GM23338 (cell line): ENCODE measurements around the gene ABCC1. TPM values are rescaled to one million over a fixed set of nuclear protein-coding genes. Genes with fewer than 3 reads are reported as not detected.

Experiments used
- ATAC-seq: fragments of 200-7000 bp; cut with Tn5 transposase; 3 replicates; pipeline ENCODE4 v1.9.1; 2020
- DNase-seq: peaks from one replicate; pipeline ENCODE4 v3.0.0-alpha.2; 2015; ENCODE audit warnings: low spot score
- H2AFZ ChIP-seq: fragments of 200-600 bp; sonication (generic); 2 replicates; pipeline ENCODE4 v1.8.0; 2016; ENCODE audit warnings: antibody characterized with exemption, mild to moderate bottlenecking, moderate library complexity
- H3F3A ChIP-seq: fragments of 200-600 bp; sonication (generic); replicated peaks from 2 replicates; pipeline ENCODE4 v1.8.0; 2017; ENCODE audit warnings: antibody characterized with exemption, mixed run types, low read depth
- H3K27ac ChIP-seq: fragments of 200-600 bp; sonication (generic); 2 replicates; pipeline ENCODE4 v1.6.1; 2016; ENCODE audit warnings: low read depth
- H3K27me3 ChIP-seq: fragments of 200-600 bp; sonication (generic); 2 replicates; pipeline ENCODE4 v1.8.0; 2016; ENCODE audit warnings: mild to moderate bottlenecking, mixed run types, moderate library complexity; ENCODE audit not compliant: insufficient read depth
- H3K36me3 ChIP-seq: fragments of 200-600 bp; sonication (generic); 2 replicates; pipeline ENCODE4 v1.8.0; 2016; ENCODE audit warnings: mild to moderate bottlenecking; ENCODE audit not compliant: insufficient read depth
- H3K4me1 ChIP-seq: fragments of 200-600 bp; sonication (generic); 2 replicates; pipeline ENCODE4 v1.8.0; 2016; ENCODE audit warnings: mild to moderate bottlenecking, moderate library complexity; ENCODE audit not compliant: insufficient read depth
- H3K4me2 ChIP-seq: fragments of 200-600 bp; sonication (generic); 2 replicates; pipeline ENCODE4 v1.7.1; 2017; ENCODE audit warnings: mixed run types
- H3K4me3 ChIP-seq: fragments of 200-600 bp; sonication (generic); 2 replicates; pipeline ENCODE4 v1.6.1; 2016; ENCODE audit warnings: mixed run types
- H3K79me2 ChIP-seq: fragments of 200-600 bp; sonication (generic); replicated peaks from 2 replicates; pipeline ENCODE4 v1.8.0; 2017; ENCODE audit warnings: mild to moderate bottlenecking; ENCODE audit not compliant: insufficient read depth
- H3K9me2 ChIP-seq: fragments of 200-600 bp; sonication (generic); 2 replicates; pipeline ENCODE4 v1.8.0; 2017; ENCODE audit not compliant: insufficient read depth
- H4K20me1 ChIP-seq: fragments of 200-600 bp; sonication (generic); replicated peaks from 2 replicates; pipeline ENCODE4 v1.8.0; 2017; ENCODE audit warnings: mild to moderate bottlenecking; ENCODE audit not compliant: insufficient read depth
- H3K27ac Mint-ChIP-seq: 2 replicates; pipeline ENCODE4 v1.8.0; 2020; ENCODE audit warnings: inconsistent platforms, mild to moderate bottlenecking, moderate library complexity, mixed read lengths
- H3K27me3 Mint-ChIP-seq: 3 replicates; pipeline ENCODE4 v1.8.0; 2022; ENCODE audit warnings: low read depth, mild to moderate bottlenecking, moderate library complexity, mixed read lengths, inconsistent platforms; ENCODE audit not compliant: insufficient read depth, poor library complexity
- H3K36me3 Mint-ChIP-seq: 3 replicates; pipeline ENCODE4 v1.8.0; 2021; ENCODE audit warnings: low read depth, mild to moderate bottlenecking, inconsistent platforms, moderate library complexity, mixed read lengths
- H3K4me1 Mint-ChIP-seq: 3 replicates; pipeline ENCODE4 v1.8.0; 2020; ENCODE audit warnings: mild to moderate bottlenecking, inconsistent platforms, mixed read lengths
- H3K4me3 Mint-ChIP-seq: 3 replicates; pipeline ENCODE4 v1.8.0; 2021; ENCODE audit warnings: moderate library complexity, mild to moderate bottlenecking, inconsistent platforms, mixed read lengths
- H3K9me3 Mint-ChIP-seq: 3 replicates; pipeline ENCODE4 v1.8.0; 2020; ENCODE audit warnings: moderate library complexity, mild to moderate bottlenecking, inconsistent platforms, mixed read lengths
- CREB1 ChIP-seq: fragments of 250-450 bp; sonication (Bioruptor Pico); IDR thresholded peaks from 2 replicates; pipeline ENCODE4 v1.5.0; 2020; ENCODE audit warnings: low read depth, mild to moderate bottlenecking, moderate library complexity
- CTCF ChIP-seq, 2 experiments: fragments of 200-600 bp in 1 of 2; sonication (generic) in 1 of 2; conservative IDR thresholded peaks; 2 replicates each; pipeline versions ENCODE4 v1.5.1 to v1.6.1; 2016 to 2017; ENCODE audit warnings: antibody characterized with exemption in 2 of 2, low read depth in 2 of 2, mild to moderate bottlenecking in 2 of 2, moderate library complexity in 1 of 2
- EZH2phosphoT487 ChIP-seq: fragments of 200-600 bp; sonication (generic); IDR thresholded peaks from one replicate; pipeline ENCODE4 v1.8.1; 2018; ENCODE audit warnings: antibody characterized with exemption; ENCODE audit not compliant: unreplicated experiment
- NANOG ChIP-seq: IDR thresholded peaks from 2 replicates; pipeline ENCODE4 v1.6.1; 2016; ENCODE audit warnings: antibody characterized with exemption, borderline replicate concordance
- POLR2AphosphoS5 ChIP-seq: IDR thresholded peaks from 2 replicates; pipeline ENCODE4 v1.6.1; 2016; ENCODE audit warnings: antibody characterized with exemption, low read depth
- STAT1 ChIP-seq: IDR thresholded peaks from one replicate; pipeline ENCODE4 v1.6.1; 2016; ENCODE audit warnings: antibody characterized with exemption; ENCODE audit not compliant: unreplicated experiment
- ZNF114 ChIP-seq: fragments of 250-450 bp; sonication (Bioruptor Pico); IDR thresholded peaks from 2 replicates; pipeline ENCODE4 v1.5.0; 2020; ENCODE audit warnings: mild to moderate bottlenecking, moderate library complexity
- ZNF331 ChIP-seq: fragments of 250-450 bp; sonication (Bioruptor Pico); IDR thresholded peaks from 2 replicates; pipeline ENCODE4 v1.5.0; 2020; ENCODE audit warnings: low read depth, mild to moderate bottlenecking, moderate library complexity
- polyA plus RNA-seq: library from polyadenylated mRNA; unstranded; fragments of >200 nt; fragmentation: Nextera tagmentation; extraction: Ambion mirVana; gene quantifications from 2 replicates; pipeline ENCODE4 v1.2.1, GENCODE V29; 2016
- total RNA-seq: library from RNA; depleted of rRNA; stranded (reverse); fragments of >200 nt; shearing (Covaris generic); gene quantifications from 2 replicates; pipeline ENCODE4 v1.2.3, GENCODE V29; 2014
- TF ChIP-seq, protein P1 (sequence below): IDR thresholded peaks from 2 replicates; pipeline ENCODE4 v1.6.1; 2016; ENCODE audit warnings: antibody characterized with exemption
- TF ChIP-seq, protein P2 (sequence below): IDR thresholded peaks from one replicate; pipeline ENCODE4 v1.6.1; 2018; ENCODE audit warnings: antibody characterized with exemption; ENCODE audit not compliant: unreplicated experiment

The ABCC1 gene
- total and polyA plus RNA-seq, 2 experiments from 2014 or later, result 11.0 to 46.6 TPM

DNA sequence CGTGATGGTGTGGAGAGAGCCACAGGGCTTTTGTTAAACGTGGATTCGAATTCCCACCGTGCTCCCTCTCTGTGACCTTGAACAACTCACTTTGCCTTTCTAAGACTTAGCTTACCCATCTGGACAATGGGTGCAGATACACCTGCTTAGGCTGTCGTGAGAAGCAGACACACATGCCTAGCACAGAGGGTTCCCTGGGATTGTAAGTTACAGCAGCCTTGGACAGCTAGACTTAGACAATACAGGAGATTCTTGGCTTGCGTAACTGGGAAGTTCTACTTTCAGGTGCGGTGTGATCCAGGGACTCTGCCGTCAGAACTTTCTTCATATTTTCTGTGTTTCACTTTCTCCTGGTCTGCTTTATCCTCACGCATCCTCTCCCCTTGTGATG, 127.0 kb downstream of the ABCC1 start:
- peaks cover 19% of the 10 kb centered on the region; the same call in 1 of the 2 replicates for H3K36me3 ChIP-seq
- Mint-ChIP-seq H3K27ac (peak overlapping the region; percentile 49; the same call in 1 of the 2 replicates), H3K27me3 (peaks cover 5% of the 10 kb centered on the region), H3K9me3 (no peaks in the 10 kb centered on the region), H3K4me1 (peaks cover 18% of the 10 kb centered on the region), H3K4me3 (no peak overlapping the region), H3K36me3 (peaks cover 76% of the 10 kb centered on the region)
- no peak overlapping the region for H2AFZ ChIP-seq
- H4K20me1 ChIP-seq, result no peaks in the 10 kb centered on the region; the same call in 1 of the 2 replicates
- ATAC-seq, result no peak
- H3K4me3 ChIP-seq, result no peak overlapping the region
- H3K27ac ChIP-seq, result no peak overlapping the region
- DNase-seq, result peak; percentile 17
- no peaks in the 10 kb centered on the region for H3K27me3 ChIP-seq
- no peaks in the 10 kb centered on the region for H3K9me2 ChIP-seq
- no peaks in the 10 kb centered on the region for H3K4me1 ChIP-seq
- H3K79me2 ChIP-seq, result no peaks in the 10 kb centered on the region
- H3K4me2 ChIP-seq, result no peak overlapping the region
- no peak for TF ChIP-seq CTCF (conservative IDR thresholded peaks at IDR 0.05; ENCODE audit: low read depth in 2 of 2)
- TF ChIP-seq, protein P1, sequence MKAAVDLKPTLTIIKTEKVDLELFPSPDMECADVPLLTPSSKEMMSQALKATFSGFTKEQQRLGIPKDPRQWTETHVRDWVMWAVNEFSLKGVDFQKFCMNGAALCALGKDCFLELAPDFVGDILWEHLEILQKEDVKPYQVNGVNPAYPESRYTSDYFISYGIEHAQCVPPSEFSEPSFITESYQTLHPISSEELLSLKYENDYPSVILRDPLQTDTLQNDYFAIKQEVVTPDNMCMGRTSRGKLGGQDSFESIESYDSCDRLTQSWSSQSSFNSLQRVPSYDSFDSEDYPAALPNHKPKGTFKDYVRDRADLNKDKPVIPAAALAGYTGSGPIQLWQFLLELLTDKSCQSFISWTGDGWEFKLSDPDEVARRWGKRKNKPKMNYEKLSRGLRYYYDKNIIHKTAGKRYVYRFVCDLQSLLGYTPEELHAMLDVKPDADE, result no peak
- TF ChIP-seq, protein P2, sequence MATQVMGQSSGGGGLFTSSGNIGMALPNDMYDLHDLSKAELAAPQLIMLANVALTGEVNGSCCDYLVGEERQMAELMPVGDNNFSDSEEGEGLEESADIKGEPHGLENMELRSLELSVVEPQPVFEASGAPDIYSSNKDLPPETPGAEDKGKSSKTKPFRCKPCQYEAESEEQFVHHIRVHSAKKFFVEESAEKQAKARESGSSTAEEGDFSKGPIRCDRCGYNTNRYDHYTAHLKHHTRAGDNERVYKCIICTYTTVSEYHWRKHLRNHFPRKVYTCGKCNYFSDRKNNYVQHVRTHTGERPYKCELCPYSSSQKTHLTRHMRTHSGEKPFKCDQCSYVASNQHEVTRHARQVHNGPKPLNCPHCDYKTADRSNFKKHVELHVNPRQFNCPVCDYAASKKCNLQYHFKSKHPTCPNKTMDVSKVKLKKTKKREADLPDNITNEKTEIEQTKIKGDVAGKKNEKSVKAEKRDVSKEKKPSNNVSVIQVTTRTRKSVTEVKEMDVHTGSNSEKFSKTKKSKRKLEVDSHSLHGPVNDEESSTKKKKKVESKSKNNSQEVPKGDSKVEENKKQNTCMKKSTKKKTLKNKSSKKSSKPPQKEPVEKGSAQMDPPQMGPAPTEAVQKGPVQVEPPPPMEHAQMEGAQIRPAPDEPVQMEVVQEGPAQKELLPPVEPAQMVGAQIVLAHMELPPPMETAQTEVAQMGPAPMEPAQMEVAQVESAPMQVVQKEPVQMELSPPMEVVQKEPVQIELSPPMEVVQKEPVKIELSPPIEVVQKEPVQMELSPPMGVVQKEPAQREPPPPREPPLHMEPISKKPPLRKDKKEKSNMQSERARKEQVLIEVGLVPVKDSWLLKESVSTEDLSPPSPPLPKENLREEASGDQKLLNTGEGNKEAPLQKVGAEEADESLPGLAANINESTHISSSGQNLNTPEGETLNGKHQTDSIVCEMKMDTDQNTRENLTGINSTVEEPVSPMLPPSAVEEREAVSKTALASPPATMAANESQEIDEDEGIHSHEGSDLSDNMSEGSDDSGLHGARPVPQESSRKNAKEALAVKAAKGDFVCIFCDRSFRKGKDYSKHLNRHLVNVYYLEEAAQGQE, result no peak
- no peak for TF ChIP-seq STAT1
- no peak for TF ChIP-seq POLR2AphosphoS5
- no peak for TF ChIP-seq ZNF331 (CRISPR knock-in tag)
- no peak for TF ChIP-seq CREB1 (CRISPR knock-in tag)
- TF ChIP-seq EZH2phosphoT487, result no peak
- no peak for TF ChIP-seq NANOG
- no peak for TF ChIP-seq ZNF114 (CRISPR knock-in tag)
- H3F3A ChIP-seq, result no peaks in the 10 kb centered on the region
